HG02642 (cell line): ENCODE results near the gene HOXA3.

ENCODE experiments used
- ATAC-seq: cut with Tn5 transposase; IDR thresholded peaks from one replicate; pipeline ENCODE4 v1.9.1; 2021; ENCODE audit warnings: mild to moderate bottlenecking; ENCODE audit not compliant: unreplicated experiment, poor library complexity

The HOXA3 gene

GRCh38 chr7:27107391-27108381 lies 44.7 kb downstream of the HOXA3 start:
- ATAC-seq: no peak

GRCh38 chr7:27106901-27107240 lies 45.5 kb downstream of the HOXA3 start:
- ATAC-seq: no peak

GRCh38 chr7:27106181-27106900 lies 46.0 kb downstream of the HOXA3 start:
- no peak for ATAC-seq

DNA sequence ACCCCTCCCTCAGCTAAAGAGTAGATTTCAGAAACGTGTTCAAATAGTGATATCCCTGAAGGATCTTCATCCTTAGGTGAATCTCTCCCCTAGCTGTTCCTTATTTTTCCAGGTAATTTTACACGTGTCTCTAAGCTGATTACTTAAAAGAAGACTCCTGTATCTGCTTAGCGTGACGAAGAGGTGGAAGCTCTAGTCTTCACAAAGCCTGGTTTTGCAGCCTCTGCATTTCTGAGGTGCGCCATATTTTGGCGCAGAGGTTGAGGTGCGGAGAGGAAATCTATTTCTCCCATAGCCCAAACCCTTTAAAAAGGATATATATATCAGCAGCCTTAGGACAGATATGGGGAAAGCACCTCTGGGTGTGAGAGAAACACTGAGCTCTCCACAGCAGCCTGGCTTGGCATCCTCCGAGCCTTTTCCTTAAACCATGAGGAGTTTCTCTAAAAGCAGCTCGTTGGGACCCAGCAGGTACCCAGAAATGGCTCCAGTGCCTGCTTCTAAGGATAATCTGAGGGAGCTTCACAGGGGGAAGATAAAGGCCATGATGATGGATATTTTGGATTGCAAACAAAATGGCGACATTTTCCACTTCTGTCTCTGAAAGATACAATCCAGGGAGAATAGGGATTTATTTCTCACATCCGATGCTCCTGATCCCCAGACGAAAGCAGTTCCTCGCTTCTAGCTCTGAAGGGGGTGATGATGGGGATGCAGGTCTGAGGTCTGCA lies 46.9 kb downstream of the HOXA3 start:
- ATAC-seq: no peak

- no peak for ATAC-seq
Observed at GRCh38 chr7:27104341-27105058, 47.9 kb downstream of the HOXA3 start.

DNA sequence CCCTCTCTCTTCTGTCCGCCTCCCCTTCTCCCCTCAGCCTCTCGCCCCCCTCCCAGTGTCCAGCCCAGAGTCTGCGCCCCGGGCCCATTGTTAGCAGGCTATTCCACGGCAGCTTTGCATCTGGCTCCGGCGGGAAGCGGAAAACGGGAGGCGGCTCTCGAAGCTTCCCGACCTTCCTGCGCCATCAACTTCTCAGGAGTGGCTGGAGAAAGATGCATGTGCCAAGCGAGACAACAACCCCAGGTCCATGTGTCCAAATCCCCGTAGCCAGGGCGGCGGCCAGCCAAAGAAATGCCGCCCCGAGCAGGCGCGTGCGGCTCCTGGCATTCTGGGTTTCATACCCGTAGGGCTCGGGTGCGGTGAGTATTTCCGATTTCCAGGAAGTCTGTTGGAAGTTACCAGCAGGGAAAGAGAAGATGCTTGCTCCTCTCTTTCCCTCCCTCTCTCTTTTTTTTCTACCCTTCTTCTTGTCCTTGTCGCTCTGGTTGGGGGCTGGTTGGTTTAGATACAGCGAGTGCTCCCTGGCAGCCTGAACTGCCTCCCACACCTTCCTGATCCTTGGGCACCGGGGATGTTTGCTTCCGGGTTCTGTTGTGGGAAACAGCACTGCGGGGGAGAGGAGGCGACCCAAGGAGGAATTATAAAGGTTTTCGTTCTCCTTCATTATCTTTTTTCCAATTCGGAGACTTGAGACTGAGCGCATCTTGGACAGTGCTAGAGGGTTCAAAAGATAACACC lies 48.7 kb downstream of the HOXA3 start:
- no peak for ATAC-seq

GRCh38 chr7:27102581-27103442 lies 49.6 kb downstream of the HOXA3 start, which contains the start of gene HOXA2:
Gene HOXA2 (minus strand): TSS chr7:27102683. CDS start chr7:27102500, 183 bp downstream.
- ATAC-seq: no peak

DNA sequence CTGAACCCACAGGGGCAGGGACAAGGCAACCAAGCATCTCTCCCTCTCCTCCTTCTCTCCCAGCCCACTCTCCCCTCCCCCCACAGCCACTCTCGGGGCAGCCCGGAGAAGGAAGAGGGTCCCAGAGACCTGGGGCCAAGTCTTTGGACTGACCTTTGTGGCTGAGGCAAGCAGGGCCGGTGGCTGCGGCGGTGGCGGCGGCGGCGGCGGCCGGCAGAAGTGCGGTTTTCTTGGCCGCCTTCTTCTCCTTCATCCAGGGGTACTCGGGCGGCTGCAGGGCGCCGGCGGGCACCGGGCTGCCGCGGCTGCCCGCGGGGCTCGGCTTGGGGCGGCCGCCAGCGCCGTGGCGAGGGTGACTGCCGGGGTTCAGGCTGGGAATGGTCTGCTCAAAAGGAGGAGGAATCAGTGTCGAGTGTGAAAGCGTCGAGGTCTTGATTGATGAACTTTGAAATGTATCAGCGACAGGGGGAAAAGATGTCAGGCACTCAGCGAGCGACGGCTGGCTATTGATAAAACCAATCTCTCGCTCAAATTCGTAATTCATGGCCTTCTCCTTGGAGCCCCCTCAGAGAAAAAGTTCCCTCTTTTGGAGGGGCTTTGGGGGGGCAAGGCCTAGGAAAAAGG lies 50.3 kb downstream of the HOXA3 start:
- no peak for ATAC-seq

DNA sequence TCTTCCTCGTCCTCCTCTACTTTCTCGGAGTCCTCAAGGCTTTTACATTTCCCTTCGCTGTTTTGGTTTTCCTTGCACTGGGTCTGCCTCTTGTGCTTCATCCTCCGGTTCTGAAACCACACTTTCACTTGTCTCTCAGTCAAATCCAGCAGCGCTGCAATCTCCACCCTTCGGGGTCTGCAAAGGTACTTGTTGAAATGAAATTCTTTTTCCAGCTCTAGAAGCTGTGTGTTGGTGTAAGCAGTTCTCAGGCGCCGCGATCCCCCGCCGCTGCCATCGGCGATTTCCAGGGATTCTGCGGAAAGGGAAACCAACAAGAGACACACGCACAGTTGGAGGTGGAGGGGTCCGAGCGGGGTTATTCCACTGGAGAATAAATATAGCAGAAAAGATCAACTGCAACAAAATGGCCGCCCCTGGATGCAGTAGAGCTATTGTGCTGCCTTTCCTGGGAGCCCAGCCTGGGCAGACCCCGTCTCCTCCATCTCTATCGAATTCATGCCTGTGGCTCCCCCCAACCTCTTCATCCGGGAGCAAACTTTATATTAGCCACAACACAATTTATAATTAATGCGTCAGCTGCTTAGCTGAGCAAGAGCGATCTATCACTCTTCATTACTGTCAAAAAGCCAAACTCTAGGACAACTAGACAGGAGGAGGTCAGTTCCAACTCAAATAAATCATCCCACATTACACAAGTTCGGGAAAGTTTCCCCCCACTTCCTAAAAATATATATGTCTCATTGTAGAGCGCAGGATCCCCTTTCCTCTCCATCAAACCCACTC lies 51.0 kb downstream of the HOXA3 start:
- ATAC-seq: no peak

DNA sequence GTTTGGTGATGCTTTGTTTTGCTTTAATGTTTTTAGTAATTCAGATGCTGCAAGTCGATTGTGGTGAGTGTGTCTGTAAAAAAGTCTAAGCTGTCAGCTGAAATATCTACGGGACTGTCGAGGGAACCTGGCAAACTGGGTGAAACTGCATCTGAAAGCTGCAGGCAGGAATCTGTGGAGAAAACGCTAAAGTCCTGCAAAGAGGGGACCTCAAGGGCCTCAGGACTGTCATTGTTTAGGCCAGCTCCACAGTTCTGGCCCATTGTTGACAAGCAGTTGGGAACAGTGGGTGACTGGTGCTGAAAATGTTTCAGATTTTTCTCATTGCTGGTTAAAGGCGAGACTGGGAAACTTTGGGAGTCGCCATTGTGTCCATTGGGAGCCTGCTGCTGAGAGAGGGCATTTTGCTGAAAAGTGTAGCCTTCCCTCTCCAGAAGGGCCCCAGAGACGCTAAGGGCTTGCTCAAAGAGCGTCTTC lies 51.7 kb downstream of the HOXA3 start:
- no peak for ATAC-seq

DNA sequence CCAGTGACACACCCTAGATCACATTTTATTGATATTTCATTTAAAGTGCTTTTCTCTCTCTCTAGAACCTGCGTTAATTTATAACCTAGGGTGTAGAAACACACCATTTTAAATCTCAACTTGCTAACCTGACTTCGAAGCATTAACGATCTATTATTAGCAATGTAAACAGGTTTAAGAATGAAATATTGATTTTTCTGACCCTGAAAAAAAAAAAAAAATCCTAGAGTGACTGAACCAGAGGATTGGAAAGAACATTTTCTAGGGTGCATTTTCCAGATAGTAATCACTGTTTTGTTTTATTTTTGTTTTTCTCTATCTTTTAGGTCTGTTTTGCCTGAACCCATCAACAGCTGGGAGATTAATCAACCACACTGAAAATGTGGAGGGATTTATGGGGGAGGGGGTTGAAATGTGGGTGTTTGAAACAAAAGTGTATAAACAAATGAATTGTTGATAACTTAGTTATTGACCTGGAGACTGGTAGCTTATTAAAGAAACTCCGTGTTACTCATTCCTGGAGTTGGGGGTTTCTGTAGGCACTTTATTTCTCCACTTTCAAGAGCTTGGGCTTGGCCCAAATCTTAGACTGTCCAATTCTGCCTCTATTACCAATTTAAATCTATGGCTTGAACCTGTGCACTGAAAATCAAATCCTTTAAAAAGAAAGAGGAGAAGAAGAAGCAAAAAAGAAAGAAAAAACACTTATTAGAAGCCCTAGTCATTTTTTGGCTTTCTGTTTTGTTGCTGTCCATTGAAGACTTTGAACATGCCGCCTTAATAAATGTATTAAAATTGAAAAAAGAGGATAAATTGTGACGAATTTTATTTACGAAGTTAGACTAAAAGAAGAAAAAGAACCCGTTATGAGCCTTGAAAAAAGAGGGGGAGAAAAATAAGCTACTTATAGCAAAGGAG lies 52.7 kb downstream of the HOXA3 start:
- no peak for ATAC-seq

GRCh38 chr7:27098578-27099451 lies 53.6 kb downstream of the HOXA3 start:
- no peak for ATAC-seq

- ATAC-seq: no peak
Observed at GRCh38 chr7:27097686-27098577, 54.5 kb downstream of the HOXA3 start.

- ATAC-seq: no peak
Observed at GRCh38 chr7:27096768-27097514, 55.4 kb downstream of the HOXA3 start.
